HepG2 (cell line): ENCODE results near the gene ATF7IP. TPM values are rescaled to one million over a fixed set of nuclear protein-coding genes. Genes with fewer than 3 reads are reported as not detected.

Experiments
- ARNT2 ChIP-seq: sonication (generic); formaldehyde crosslinking; IDR thresholded peaks from 2 replicates; pipeline ENCODE4 v1.8.0; 2022; ENCODE audit warnings: mild to moderate bottlenecking, low read depth, missing genetic modification reagents, moderate library complexity
- CREM ChIP-seq, 2 experiments: sonication (generic) in 1 of 2; formaldehyde crosslinking in 1 of 2; IDR thresholded peaks; 2 replicates each; pipeline versions ENCODE4 v1.4.0 to v1.6.1; 2016 to 2020; ENCODE audit warnings: antibody characterized with exemption in 1 of 2, mild to moderate bottlenecking in 1 of 2, missing genetic modification reagents in 1 of 2
- DPF2 ChIP-seq: sonication (generic); formaldehyde crosslinking; IDR thresholded peaks from 2 replicates; pipeline ENCODE4 v1.4.0; 2020; ENCODE audit warnings: mild to moderate bottlenecking, low read depth, missing genetic modification reagents, borderline replicate concordance
- EHMT2 ChIP-seq: fragments of 200-600 bp; sonication (generic); IDR thresholded peaks from 2 replicates; pipeline ENCODE4 v1.7.0; 2017; ENCODE audit warnings: antibody characterized with exemption, low read depth, low read length, borderline replicate concordance
- FOSL1 ChIP-seq: sonication (generic); formaldehyde crosslinking; IDR thresholded peaks from 2 replicates; pipeline ENCODE4 v1.9.0; 2021; ENCODE audit warnings: missing genetic modification reagents, borderline replicate concordance
- HDAC2 ChIP-seq: sonication (generic); formaldehyde crosslinking; IDR thresholded peaks from 2 replicates; pipeline ENCODE4 v1.4.0; 2020; ENCODE audit warnings: missing genetic modification reagents
- HINFP ChIP-seq: sonication (generic); formaldehyde crosslinking; IDR thresholded peaks from 2 replicates; pipeline ENCODE4 v1.4.0; 2020; ENCODE audit warnings: low read depth, mild to moderate bottlenecking, missing genetic modification reagents
- HMGA1 ChIP-seq: sonication (generic); formaldehyde crosslinking; conservative IDR thresholded peaks from 2 replicates; pipeline ENCODE4 v1.4.0; 2020; ENCODE audit warnings: missing genetic modification reagents
- MEIS2 ChIP-seq: sonication (generic); formaldehyde crosslinking; IDR thresholded peaks from 2 replicates; pipeline ENCODE4 v1.9.0; 2021; ENCODE audit warnings: mild to moderate bottlenecking, missing genetic modification reagents
- ONECUT2 ChIP-seq: sonication (generic); formaldehyde crosslinking; IDR thresholded peaks from 2 replicates; pipeline ENCODE4 v1.4.0; 2020; ENCODE audit warnings: missing genetic modification reagents
- SKI ChIP-seq: fragments of 450-650 bp; IDR thresholded peaks from one replicate; pipeline ENCODE4 v1.6.1; 2018; ENCODE audit warnings: mild to moderate bottlenecking; ENCODE audit not compliant: partially characterized antibody
- TAF15 ChIP-seq: fragments of 200-400 bp; formaldehyde crosslinking; IDR thresholded peaks from one replicate; pipeline ENCODE4 v1.6.1; 2018; ENCODE audit warnings: mild to moderate bottlenecking, low read depth, low read length; ENCODE audit not compliant: poor library complexity, severe bottlenecking
- TBP ChIP-seq: sonication (generic); formaldehyde crosslinking; IDR thresholded peaks from 2 replicates; pipeline ENCODE4 v1.5.0; 2020; ENCODE audit warnings: missing genetic modification reagents
- TEAD3 ChIP-seq: optimal IDR thresholded peaks from 2 replicates; pipeline ENCODE3; 2016; ENCODE audit warnings: borderline replicate concordance
- THAP11 ChIP-seq: IDR thresholded peaks from 2 replicates; pipeline ENCODE4 v1.6.1; 2016; ENCODE audit warnings: missing biosample characterization, missing genetic modification reagents
- ZNF121 ChIP-seq: sonication (generic); formaldehyde crosslinking; IDR thresholded peaks from 2 replicates; pipeline ENCODE4 v1.5.0; 2020; ENCODE audit warnings: mild to moderate bottlenecking, missing genetic modification reagents
- ZNF143 ChIP-seq: sonication (generic); formaldehyde crosslinking; IDR thresholded peaks from 2 replicates; pipeline ENCODE4 v1.4.0; 2020; ENCODE audit warnings: missing genetic modification reagents
- ZNF207 ChIP-seq: fragments of 450-650 bp; IDR thresholded peaks from 2 replicates; pipeline ENCODE4 v1.6.1; 2016; ENCODE audit warnings: antibody characterized with exemption, borderline replicate concordance
- ZNF790 ChIP-seq: sonication (generic); formaldehyde crosslinking; IDR thresholded peaks from 2 replicates; pipeline ENCODE4 v1.8.0; 2022; ENCODE audit warnings: missing genetic modification reagents, mild to moderate bottlenecking, borderline replicate concordance
- ZSCAN21 ChIP-seq: sonication (generic); formaldehyde crosslinking; IDR thresholded peaks from 2 replicates; pipeline ENCODE4 v1.8.0; 2022; ENCODE audit warnings: mild to moderate bottlenecking, missing genetic modification reagents, moderate library complexity, borderline replicate concordance
- polyA plus RNA-seq, 8 experiments: library from polyadenylated mRNA; depleted of rRNA in 3 of 8; stranded (reverse) in 7 of 8; unstranded in 1 of 8; fragments of >200 nt; fragmentation: Illumina TruSeq in 4 of 8; extraction: Trizol in 4 of 8; gene quantifications; 2 replicates each; pipeline versions ENCODE4 v1.2.1 to v1.2.3, GENCODE V29; 2011 to 2016; ENCODE audit warnings: low read depth in 4 of 8, missing spikeins in 1 of 8, mixed read lengths in 1 of 8; ENCODE audit not compliant: insufficient read depth in 1 of 8
- total RNA-seq, 5 experiments: library from RNA; depleted of rRNA; stranded (reverse); fragments of >200 nt; fragmentation: Illumina TruSeq; extraction: Trizol; gene quantifications; 2 replicates each; pipeline ENCODE4 v1.2.3, GENCODE V29; 2016; ENCODE audit warnings: low read depth in 1 of 5
- TF ChIP-seq, protein P1 (sequence below): sonication (generic); formaldehyde crosslinking; IDR thresholded peaks from 2 replicates; pipeline ENCODE4 v1.5.0; 2020; ENCODE audit warnings: missing genetic modification reagents, mild to moderate bottlenecking, borderline replicate concordance
- TF ChIP-seq, protein P2 (sequence below): sonication (generic); formaldehyde crosslinking; IDR thresholded peaks from 2 replicates; pipeline ENCODE4 v1.8.0; 2022; ENCODE audit warnings: missing genetic modification reagents, low read depth, mild to moderate bottlenecking, borderline replicate concordance
- TF ChIP-seq, protein P3 (sequence below): sonication (generic); formaldehyde crosslinking; IDR thresholded peaks from 2 replicates; pipeline ENCODE4 v1.4.0; 2020; ENCODE audit warnings: missing genetic modification reagents, borderline replicate concordance

ATF7IP gene
- total and polyA plus RNA-seq, 2 of the 13 experiments (the other 11 are each of a cell fraction or from before 2014, with no cell fraction given) = 1.8 to 11.8 TPM

- TF ChIP-seq ZNF143 (CRISPR knock-in tag) (no peak), SKI (peak; percentile 43), ZNF121 (CRISPR knock-in tag) (0 out of 2 replicates have a peak, but pooled peaks have one; percentile 19), FOSL1 (CRISPR knock-in tag) (no peak), THAP11 (CRISPR knock-in tag) (no peak), EHMT2 (no peak), CREM (IDR thresholded peaks at IDR 0.05) (no peak), CREM (CRISPR knock-in tag; IDR thresholded peaks at IDR 0.05) (no peak), DPF2 (CRISPR knock-in tag) (no peak), TAF15 (no peak), ZNF790 (CRISPR knock-in tag) (no peak), HDAC2 (no peak), MEIS2 (CRISPR knock-in tag) (no peak), TEAD3 (peak; percentile 32), ARNT2 (CRISPR knock-in tag) (no peak), HINFP (CRISPR knock-in tag) (no peak), HMGA1 (no peak), ONECUT2 (CRISPR knock-in tag) (no peak), TBP (CRISPR knock-in tag) (no peak), ZSCAN21 (CRISPR knock-in tag) (no peak), ZNF207 (no peak)
- TF ChIP-seq, protein P1, sequence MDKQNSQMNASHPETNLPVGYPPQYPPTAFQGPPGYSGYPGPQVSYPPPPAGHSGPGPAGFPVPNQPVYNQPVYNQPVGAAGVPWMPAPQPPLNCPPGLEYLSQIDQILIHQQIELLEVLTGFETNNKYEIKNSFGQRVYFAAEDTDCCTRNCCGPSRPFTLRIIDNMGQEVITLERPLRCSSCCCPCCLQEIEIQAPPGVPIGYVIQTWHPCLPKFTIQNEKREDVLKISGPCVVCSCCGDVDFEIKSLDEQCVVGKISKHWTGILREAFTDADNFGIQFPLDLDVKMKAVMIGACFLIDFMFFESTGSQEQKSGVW (CRISPR knock-in tag) = no peak
- TF ChIP-seq, protein P2, sequence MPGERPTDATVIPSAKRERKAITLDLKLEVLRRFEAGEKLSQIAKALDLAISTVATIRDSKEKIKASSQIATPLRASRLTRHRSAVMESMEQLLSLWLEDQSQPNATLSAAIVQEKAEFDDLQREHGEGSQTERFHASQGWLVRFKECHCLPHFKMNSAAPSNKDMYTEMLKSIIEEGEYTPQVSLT = no peak
- TF ChIP-seq, protein P3, sequence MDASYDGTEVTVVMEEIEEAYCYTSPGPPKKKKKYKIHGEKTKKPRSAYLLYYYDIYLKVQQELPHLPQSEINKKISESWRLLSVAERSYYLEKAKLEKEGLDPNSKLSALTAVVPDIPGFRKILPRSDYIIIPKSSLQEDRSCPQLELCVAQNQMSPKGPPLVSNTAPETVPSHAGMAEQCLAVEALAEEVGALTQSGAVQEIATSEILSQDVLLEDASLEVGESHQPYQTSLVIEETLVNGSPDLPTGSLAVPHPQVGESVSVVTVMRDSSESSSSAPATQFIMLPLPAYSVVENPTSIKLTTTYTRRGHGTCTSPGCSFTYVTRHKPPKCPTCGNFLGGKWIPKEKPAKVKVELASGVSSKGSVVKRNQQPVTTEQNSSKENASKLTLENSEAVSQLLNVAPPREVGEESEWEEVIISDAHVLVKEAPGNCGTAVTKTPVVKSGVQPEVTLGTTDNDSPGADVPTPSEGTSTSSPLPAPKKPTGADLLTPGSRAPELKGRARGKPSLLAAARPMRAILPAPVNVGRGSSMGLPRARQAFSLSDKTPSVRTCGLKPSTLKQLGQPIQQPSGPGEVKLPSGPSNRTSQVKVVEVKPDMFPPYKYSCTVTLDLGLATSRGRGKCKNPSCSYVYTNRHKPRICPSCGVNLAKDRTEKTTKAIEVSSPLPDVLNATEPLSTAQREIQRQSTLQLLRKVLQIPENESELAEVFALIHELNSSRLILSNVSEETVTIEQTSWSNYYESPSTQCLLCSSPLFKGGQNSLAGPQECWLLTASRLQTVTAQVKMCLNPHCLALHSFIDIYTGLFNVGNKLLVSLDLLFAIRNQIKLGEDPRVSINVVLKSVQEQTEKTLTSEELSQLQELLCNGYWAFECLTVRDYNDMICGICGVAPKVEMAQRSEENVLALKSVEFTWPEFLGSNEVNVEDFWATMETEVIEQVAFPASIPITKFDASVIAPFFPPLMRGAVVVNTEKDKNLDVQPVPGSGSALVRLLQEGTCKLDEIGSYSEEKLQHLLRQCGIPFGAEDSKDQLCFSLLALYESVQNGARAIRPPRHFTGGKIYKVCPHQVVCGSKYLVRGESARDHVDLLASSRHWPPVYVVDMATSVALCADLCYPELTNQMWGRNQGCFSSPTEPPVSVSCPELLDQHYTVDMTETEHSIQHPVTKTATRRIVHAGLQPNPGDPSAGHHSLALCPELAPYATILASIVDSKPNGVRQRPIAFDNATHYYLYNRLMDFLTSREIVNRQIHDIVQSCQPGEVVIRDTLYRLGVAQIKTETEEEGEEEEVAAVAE (CRISPR knock-in tag) = no peak
Observed at GRCh38 chr12:14394317-14395073, 29.0 kb downstream of the ATF7IP start (continued).
